ENCODE results near the gene PREB.

- no peak for TF ChIP-seq CTCF (IDR thresholded peaks at IDR 0.05; ENCODE audit: poor library complexity)
- no peak for TF ChIP-seq EZH2 (IDR thresholded peaks at IDR 0.05; ENCODE audit: borderline replicate concordance)
- no peak for TF ChIP-seq EZH2phosphoT487 (IDR thresholded peaks at IDR 0.05; ENCODE audit: low read depth, severe bottlenecking, unreplicated experiment)
Measured at GRCh38 chr2:27137322-27137935, 3.0 kb upstream of the PREB start.

All from hepatocyte (in vitro differentiated cells).